ENCODE data around the gene SPPL3. TPM values are rescaled to one million over a fixed set of nuclear protein-coding genes. Genes with fewer than 3 reads are reported as not detected.
"Not testable (repeated sequence)": the region's sequence is repeated elsewhere in the genome, so short reads cannot be mapped to it uniquely, and the experiment has no call there.

SPPL3 gene
- total RNA-seq, 1 donor from 2014 or later: 48.9 TPM

DNA sequence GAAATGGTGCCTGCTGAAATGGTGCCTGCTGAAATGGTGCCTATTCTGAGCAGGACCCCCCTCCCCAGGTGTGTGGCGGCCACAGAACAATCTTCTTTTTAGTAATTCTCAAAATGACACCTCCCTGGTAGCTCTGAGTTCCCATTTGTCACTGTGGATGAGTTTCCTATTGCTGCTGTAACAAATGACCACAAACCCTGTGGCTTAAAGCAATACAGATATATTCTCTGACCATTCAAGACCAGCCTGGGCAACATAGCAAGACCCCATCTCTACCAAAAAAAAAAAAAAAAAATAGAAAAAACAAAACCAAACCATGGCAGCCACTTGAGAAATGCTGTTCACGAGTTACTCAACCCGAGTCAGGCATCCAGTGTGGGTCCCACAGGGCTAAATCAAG, 170.6 kb downstream of the SPPL3 start:
- TF ChIP-seq, protein P1, sequence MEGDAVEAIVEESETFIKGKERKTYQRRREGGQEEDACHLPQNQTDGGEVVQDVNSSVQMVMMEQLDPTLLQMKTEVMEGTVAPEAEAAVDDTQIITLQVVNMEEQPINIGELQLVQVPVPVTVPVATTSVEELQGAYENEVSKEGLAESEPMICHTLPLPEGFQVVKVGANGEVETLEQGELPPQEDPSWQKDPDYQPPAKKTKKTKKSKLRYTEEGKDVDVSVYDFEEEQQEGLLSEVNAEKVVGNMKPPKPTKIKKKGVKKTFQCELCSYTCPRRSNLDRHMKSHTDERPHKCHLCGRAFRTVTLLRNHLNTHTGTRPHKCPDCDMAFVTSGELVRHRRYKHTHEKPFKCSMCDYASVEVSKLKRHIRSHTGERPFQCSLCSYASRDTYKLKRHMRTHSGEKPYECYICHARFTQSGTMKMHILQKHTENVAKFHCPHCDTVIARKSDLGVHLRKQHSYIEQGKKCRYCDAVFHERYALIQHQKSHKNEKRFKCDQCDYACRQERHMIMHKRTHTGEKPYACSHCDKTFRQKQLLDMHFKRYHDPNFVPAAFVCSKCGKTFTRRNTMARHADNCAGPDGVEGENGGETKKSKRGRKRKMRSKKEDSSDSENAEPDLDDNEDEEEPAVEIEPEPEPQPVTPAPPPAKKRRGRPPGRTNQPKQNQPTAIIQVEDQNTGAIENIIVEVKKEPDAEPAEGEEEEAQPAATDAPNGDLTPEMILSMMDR (IDR thresholded peaks at IDR 0.05): no peak
- no peak for TF ChIP-seq POLR2A (IDR thresholded peaks at IDR 0.05)
- no peak for TF ChIP-seq POLR2AphosphoS5 (IDR thresholded peaks at IDR 0.05; ENCODE audit: insufficient read depth in 1 of 2, low read depth in 1 of 2)
- H3K4me1 ChIP-seq: no peaks in the 10 kb centered on the region
- H3K27ac ChIP-seq: no peak overlapping the region
- H3K27me3 ChIP-seq: no peaks in the 10 kb centered on the region
- H3K9me3 ChIP-seq: no peaks in the 10 kb centered on the region
- no peak for DNase-seq (ENCODE audit: extremely low spot score in 2 of 2)
- intact Hi-C loops (cut with DNase I): no loop called here
- H3K4me3 ChIP-seq: no peak overlapping the region
- peaks cover 0 to 7% of the 10 kb centered on the region in 2 donors for H3K36me3 ChIP-seq

DNA sequence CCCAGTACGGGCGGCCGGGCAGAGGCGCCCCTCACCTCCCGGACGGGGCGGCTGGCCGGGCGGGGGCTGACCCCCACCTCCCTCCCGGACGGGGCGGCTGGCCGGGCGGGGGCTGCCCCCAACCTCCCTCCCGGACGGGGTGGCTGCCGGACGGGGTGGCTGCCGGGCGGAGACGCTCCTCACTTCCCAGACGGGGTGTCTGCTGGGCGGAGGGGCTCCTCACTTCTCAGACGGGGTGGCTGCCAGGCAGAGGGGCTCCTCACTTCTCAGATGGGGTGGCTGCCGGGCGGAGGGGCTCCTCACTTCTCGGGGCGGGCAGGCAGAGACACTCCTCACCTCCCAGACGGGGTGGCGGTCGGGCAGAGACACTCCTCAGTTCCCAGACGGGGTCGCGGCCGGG, 172.0 kb downstream of the SPPL3 start:
- H3K4me3 ChIP-seq; H3K9me3 ChIP-seq; H3K27ac ChIP-seq; intact Hi-C loops (cut with DNase I); DNase-seq (ENCODE audit: extremely low spot score in 2 of 2); H3K4me1 ChIP-seq; H3K27me3 ChIP-seq: not testable (repeated sequence)
- H3K36me3 ChIP-seq: peaks cover 0 to 16% of the 10 kb centered on the region in 2 donors

DNA sequence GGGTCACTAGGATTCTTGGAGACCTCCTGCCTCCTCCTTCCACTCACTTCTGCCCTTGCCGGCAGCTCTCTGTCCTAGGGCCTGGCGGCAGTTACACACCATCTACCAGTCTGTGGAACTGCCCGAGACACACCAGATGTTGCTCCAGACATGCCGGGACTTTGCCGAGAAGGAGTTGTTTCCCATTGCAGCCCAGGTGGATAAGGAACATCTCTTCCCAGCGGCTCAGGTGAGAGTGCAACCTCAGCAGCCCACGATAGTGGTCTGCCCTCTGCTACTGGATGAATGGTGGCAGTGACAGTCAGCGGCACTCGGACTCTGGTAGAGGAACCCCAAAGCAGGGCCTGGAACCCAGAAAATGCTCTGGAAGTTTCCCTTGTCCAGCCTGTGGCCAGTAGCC, 177.2 kb downstream of the SPPL3 start:
- Histone ChIP-seq H3K36me3 (peaks cover 0 to 20% of the 10 kb centered on the region in 2 donors), H3K27ac (no peak overlapping the region), H3K27me3 (no peaks in the 10 kb centered on the region), H3K4me1 (peaks cover 20% of the 10 kb centered on the region), H3K4me3 (no peak overlapping the region), H3K9me3 (no peaks in the 10 kb centered on the region)
- TF ChIP-seq POLR2A (IDR thresholded peaks at IDR 0.05) (no peak), POLR2AphosphoS5 (IDR thresholded peaks at IDR 0.05; ENCODE audit: insufficient read depth in 1 of 2, low read depth in 1 of 2) (no peak)
- TF ChIP-seq, protein P1 (IDR thresholded peaks at IDR 0.05): no peak
- no peak for DNase-seq (ENCODE audit: extremely low spot score in 2 of 2)
- intact Hi-C loops (cut with DNase I): no loop called here

DNA sequence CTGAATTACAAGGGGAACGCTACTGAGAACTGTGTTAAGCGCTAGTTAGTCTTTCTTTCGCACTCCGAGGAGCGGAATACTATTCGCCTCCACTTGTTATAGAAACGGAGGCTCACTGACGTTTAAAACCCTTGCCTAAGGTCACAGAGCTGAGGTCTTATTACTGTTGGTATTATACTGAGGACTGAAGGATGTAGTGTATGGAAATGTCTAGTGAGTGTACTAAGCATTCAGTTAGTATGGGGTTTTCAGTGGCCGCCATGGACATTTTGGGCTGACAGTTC, 177.7 kb downstream of the SPPL3 start:
- H3K36me3 ChIP-seq: peaks cover 0 to 25% of the 10 kb centered on the region in 2 donors
- intact Hi-C loops (cut with DNase I): no loop called here
- no peak for TF ChIP-seq POLR2AphosphoS5 (IDR thresholded peaks at IDR 0.05; ENCODE audit: insufficient read depth in 1 of 2, low read depth in 1 of 2)
- TF ChIP-seq, protein P1 (IDR thresholded peaks at IDR 0.05): no peak
- TF ChIP-seq POLR2A (IDR thresholded peaks at IDR 0.05): no peak

DNA sequence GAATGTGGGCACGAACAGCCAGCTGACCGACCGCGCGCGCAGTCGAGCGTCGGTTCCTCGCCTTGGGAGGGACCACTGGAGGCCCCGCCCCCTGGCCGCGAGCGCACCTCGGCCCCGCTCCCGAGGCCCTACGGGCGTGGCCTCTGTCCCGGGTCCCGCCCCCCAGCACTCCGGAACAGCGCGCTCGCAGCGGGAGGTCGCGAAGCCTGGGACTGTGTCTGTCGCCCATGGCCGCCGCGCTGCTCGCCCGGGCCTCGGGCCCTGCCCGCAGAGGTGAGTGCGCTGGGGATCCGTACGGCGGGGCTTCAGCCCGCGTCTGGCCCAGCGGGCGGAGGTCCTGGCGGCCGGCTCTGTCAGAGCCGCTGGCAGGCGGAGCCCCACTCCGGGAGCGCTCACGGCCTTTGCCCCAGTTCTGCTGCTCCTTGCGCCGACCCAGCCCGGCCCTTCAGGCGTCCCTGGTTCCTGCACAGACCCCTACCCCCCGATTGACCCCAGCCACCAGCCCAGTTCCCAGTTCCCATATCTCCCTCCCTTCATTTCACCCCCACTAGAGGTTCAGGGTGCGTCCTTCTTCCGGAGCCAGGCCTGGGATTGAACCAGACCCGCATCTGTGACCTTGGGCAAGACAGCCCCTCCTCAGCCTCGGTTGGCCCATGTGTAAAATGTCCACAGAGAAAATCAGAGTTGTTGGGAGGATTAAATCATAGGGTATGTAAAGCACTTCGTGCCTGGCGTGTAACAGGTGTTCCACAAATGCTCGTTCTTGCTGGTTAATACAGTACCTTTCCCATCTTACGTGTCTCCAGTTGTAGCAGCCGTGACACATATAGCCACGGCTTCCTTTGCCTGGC, 178.3 kb downstream of the SPPL3 start, which contains the start of gene ACADS:
ACADS (plus strand) TSS at position 168 of the 851 bp plus-strand sequence; CDS start at position 228, 60 bp downstream.
- H3K36me3 ChIP-seq: peaks cover 0 to 30% of the 10 kb centered on the region in 2 donors

More for the DNA sequence above, 177.7 kb downstream of the SPPL3 start:
- no peak overlapping the region for H3K27ac ChIP-seq
- no peaks in the 10 kb centered on the region for H3K27me3 ChIP-seq
- H3K4me3 ChIP-seq: peak overlapping the region; percentile 60 to 83
- DNase-seq (ENCODE audit: extremely low spot score in 2 of 2): no peak
- peaks cover 20% of the 10 kb centered on the region for H3K4me1 ChIP-seq
- no peaks in the 10 kb centered on the region for H3K9me3 ChIP-seq

More for the DNA sequence above, 178.3 kb downstream of the SPPL3 start, which contains the start of gene ACADS:
- no peaks in the 10 kb centered on the region for H3K9me3 ChIP-seq
- intact Hi-C loops (cut with DNase I): no loop called here
- peak within 1 kb of the TSS; percentile 60 to 83 for H3K4me3 ChIP-seq
- peaks cover 20% of the 10 kb centered on the region for H3K4me1 ChIP-seq
- no peak for DNase-seq (ENCODE audit: extremely low spot score in 2 of 2)
- peak; percentile 39 to 59 for TF ChIP-seq POLR2AphosphoS5 (IDR thresholded peaks at IDR 0.05; ENCODE audit: insufficient read depth in 1 of 2, low read depth in 1 of 2)
- TF ChIP-seq POLR2A (IDR thresholded peaks at IDR 0.05): peak in 1 of 2 donors; percentile 43
- TF ChIP-seq, protein P1 (IDR thresholded peaks at IDR 0.05): no peak
- no peaks in the 10 kb centered on the region for H3K27me3 ChIP-seq
- H3K27ac ChIP-seq: peak within 1 kb of the TSS; percentile 81
